ENCODE data around the gene GAB2. TPM values are rescaled to one million over a fixed set of nuclear protein-coding genes. Genes with fewer than 3 reads are reported as not detected.

GAB2 gene
- total RNA-seq, 2 experiments from 2014 or later, result 1.2 to 1.3 TPM

GRCh38 chr11:78304201-78304600, 113.4 kb downstream of the GAB2 start:
- BruUV-seq (replicated peaks), result no TSS peak
- Histone ChIP-seq H3K4me2 (ENCODE audit: low read length) (no peak overlapping the region), H3K9me3 (ENCODE audit: low read length) (no peaks in the 10 kb centered on the region), H3K4me1 (ENCODE audit: insufficient read depth, low read length, poor library complexity, severe bottlenecking) (no peaks in the 10 kb centered on the region), H2AFZ (ENCODE audit: low read length) (no peak overlapping the region), H3K4me3 (ENCODE audit: low read depth, low read length, poor library complexity, severe bottlenecking) (no peak overlapping the region), H4K20me1 (ENCODE audit: insufficient read depth, low read length) (no peaks in the 10 kb centered on the region), H3K27ac (ENCODE audit: low read depth, low read length, poor library complexity, severe bottlenecking) (no peak overlapping the region), H3K36me3 (ENCODE audit: insufficient read depth, low read length) (no peaks in the 10 kb centered on the region), H3K79me2 (ENCODE audit: insufficient read depth, low read depth, low read length) (no peaks in the 10 kb centered on the region), H3K9me2 (ENCODE audit: insufficient read depth, low read length) (no peaks in the 10 kb centered on the region)
- no peak for TF ChIP-seq CTCF (conservative IDR thresholded peaks at IDR 0.05; ENCODE audit: low read length)
- no peak for TF ChIP-seq EZH2phosphoT487 (IDR thresholded peaks at IDR 0.05; ENCODE audit: borderline replicate concordance, low read depth, low read length)
- ChIA-PET POLR2A (no interaction called here), CTCF (ENCODE audit: unreplicated experiment) (no interaction called here)
- intact Hi-C loops (cut with micrococcal nuclease; ENCODE audit: unreplicated experiment), result no loop called here
- no peak for DNase-seq (ENCODE audit: low spot score)

GRCh38 chr11:78300108-78300839, 117.3 kb downstream of the GAB2 start:
- Histone ChIP-seq H3K27ac (ENCODE audit: low read depth, low read length, poor library complexity, severe bottlenecking) (no peak overlapping the region), H4K20me1 (ENCODE audit: insufficient read depth, low read length) (no peaks in the 10 kb centered on the region), H3K4me1 (ENCODE audit: insufficient read depth, low read length, poor library complexity, severe bottlenecking) (no peaks in the 10 kb centered on the region), H3K79me2 (ENCODE audit: insufficient read depth, low read depth, low read length) (no peaks in the 10 kb centered on the region), H2AFZ (ENCODE audit: low read length) (no peak overlapping the region), H3K9me3 (ENCODE audit: low read length) (no peaks in the 10 kb centered on the region), H3K4me2 (ENCODE audit: low read length) (no peak overlapping the region), H3K36me3 (ENCODE audit: insufficient read depth, low read length) (no peaks in the 10 kb centered on the region), H3K4me3 (ENCODE audit: low read depth, low read length, poor library complexity, severe bottlenecking) (no peak overlapping the region), H3K9me2 (ENCODE audit: insufficient read depth, low read length) (no peaks in the 10 kb centered on the region)
- no peak for TF ChIP-seq CTCF (conservative IDR thresholded peaks at IDR 0.05; ENCODE audit: low read length)
- TF ChIP-seq EZH2phosphoT487 (IDR thresholded peaks at IDR 0.05; ENCODE audit: borderline replicate concordance, low read depth, low read length), result no peak
- DNase-seq (ENCODE audit: low spot score), result no peak
- intact Hi-C loops (cut with micrococcal nuclease; ENCODE audit: unreplicated experiment), result no loop called here
- BruUV-seq (replicated peaks), result no TSS peak
- ChIA-PET POLR2A (no interaction called here), CTCF (ENCODE audit: unreplicated experiment) (no interaction called here)

GRCh38 chr11:78299000-78299710, 118.5 kb downstream of the GAB2 start:
- DNase-seq (ENCODE audit: low spot score), result no peak
- POLR2A ChIA-PET, result interaction anchor here (0.5 kb wide), 1 partner anchor 24 kb away, joined by 6 read pairs; no protein-coding TSS in a partner anchor
- intact Hi-C loops (cut with micrococcal nuclease; ENCODE audit: unreplicated experiment), result no loop called here
- H3K4me3 ChIP-seq (ENCODE audit: low read depth, low read length, poor library complexity, severe bottlenecking), result no peak overlapping the region
- CTCF ChIA-PET (ENCODE audit: unreplicated experiment), result no interaction called here
- H3K9me3 ChIP-seq (ENCODE audit: low read length), result no peaks in the 10 kb centered on the region
- H3K4me1 ChIP-seq (ENCODE audit: insufficient read depth, low read length, poor library complexity, severe bottlenecking), result no peaks in the 10 kb centered on the region
- H3K36me3 ChIP-seq (ENCODE audit: insufficient read depth, low read length), result no peaks in the 10 kb centered on the region
- no peak overlapping the region for H3K4me2 ChIP-seq (ENCODE audit: low read length)
- no peak for TF ChIP-seq CTCF (conservative IDR thresholded peaks at IDR 0.05; ENCODE audit: low read length)
- no peak overlapping the region for H2AFZ ChIP-seq (ENCODE audit: low read length)
- H3K79me2 ChIP-seq (ENCODE audit: insufficient read depth, low read depth, low read length), result no peaks in the 10 kb centered on the region
- no peaks in the 10 kb centered on the region for H3K9me2 ChIP-seq (ENCODE audit: insufficient read depth, low read length)
- no peaks in the 10 kb centered on the region for H4K20me1 ChIP-seq (ENCODE audit: insufficient read depth, low read length)
- no peak overlapping the region for H3K27ac ChIP-seq (ENCODE audit: low read depth, low read length, poor library complexity, severe bottlenecking)
- no TSS peak for BruUV-seq (replicated peaks)
